Breast epithelium (tissue), 3 donors: Measurements from ENCODE around the gene RBM5.

ENCODE experiments used
- CTCF ChIP-seq, 3 donors: fragments of 450-650 bp; IDR thresholded peaks; one replicate each; pipeline ENCODE4 v1.5.1; 2016 to 2017; ENCODE audit warnings: antibody characterized with exemption in 3 of 3, mild to moderate bottlenecking in 3 of 3, moderate library complexity in 3 of 3
- POLR2A ChIP-seq: fragments of 450-650 bp; IDR thresholded peaks from one replicate; pipeline ENCODE4 v1.6.1; 2016; ENCODE audit warnings: antibody characterized with exemption, mild to moderate bottlenecking, moderate library complexity
- POLR2AphosphoS5 ChIP-seq, 3 donors: sonication (generic); formaldehyde crosslinking; IDR thresholded peaks; one replicate each; pipeline ENCODE4 v1.6.1; 2017; ENCODE audit warnings: antibody characterized with exemption in 3 of 3

- TF ChIP-seq CTCF (IDR thresholded peaks at IDR 0.05) (no peak), POLR2A (no peak), POLR2AphosphoS5 (IDR thresholded peaks at IDR 0.05) (no peak)
Measured at GRCh38 chr3:50136714-50137405, 48.1 kb downstream of the RBM5 start.
